GM12864 (cell line): ENCODE data around the gene NR3C2.

Experiments used
- DNase-seq: peaks from one replicate; pipeline ENCODE4 v3.0.0-alpha.2; 2011; ENCODE audit warnings: low read depth
- H3K4me3 ChIP-seq: 2 replicates; pipeline ENCODE4 v1.5.1; 2011; ENCODE audit warnings: mild to moderate bottlenecking, low read depth, low read length, control low read depth
- CTCF ChIP-seq: IDR thresholded peaks from 2 replicates; pipeline ENCODE4 v1.5.1; 2011; ENCODE audit warnings: low read depth, mild to moderate bottlenecking, moderate library complexity, low read length, control low read depth, inconsistent platforms; ENCODE audit errors: missing control alignments

NR3C2 gene

GRCh38 chr4:148293571-148293970 lies 148.6 kb downstream of the NR3C2 start:
- TF ChIP-seq CTCF: no peak
- no peak overlapping the region for H3K4me3 ChIP-seq
- no peak for DNase-seq

- H3K4me3 ChIP-seq: no peak overlapping the region
- no peak for DNase-seq
- TF ChIP-seq CTCF: no peak
These were observed 149.5 kb downstream of the NR3C2 start for GRCh38 chr4:148292686-148293085.

- no peak overlapping the region for H3K4me3 ChIP-seq
- no peak for DNase-seq
- no peak for TF ChIP-seq CTCF
These were observed 152.5 kb downstream of the NR3C2 start for GRCh38 chr4:148289740-148290139.

- no peak for TF ChIP-seq CTCF
These were observed 153.8 kb downstream of the NR3C2 start for GRCh38 chr4:148288448-148288847.

GRCh38 chr4:148287111-148287510 lies 155.1 kb downstream of the NR3C2 start:
- no peak for DNase-seq
- TF ChIP-seq CTCF: no peak
- no peak overlapping the region for H3K4me3 ChIP-seq

More at GRCh38 chr4:148288448-148288847, 153.8 kb downstream of the NR3C2 start:
- DNase-seq: no peak
- no peak overlapping the region for H3K4me3 ChIP-seq

- H3K4me3 ChIP-seq: no peak overlapping the region
These were observed 156.2 kb downstream of the NR3C2 start for GRCh38 chr4:148286012-148286411.

More at GRCh38 chr4:148286012-148286411, 156.2 kb downstream of the NR3C2 start:
- no peak for DNase-seq
- TF ChIP-seq CTCF: no peak
